HepG2 (cell line): ENCODE data around the gene RAD51. TPM values are rescaled to one million over a fixed set of nuclear protein-coding genes. Genes with fewer than 3 reads are reported as not detected.

Source experiments
- BRCA1 ChIP-seq: sonication (generic); formaldehyde crosslinking; IDR thresholded peaks from 2 replicates; pipeline ENCODE4 v1.4.0; 2020; ENCODE audit warnings: missing genetic modification reagents
- GPBP1L1 ChIP-seq: sonication (generic); formaldehyde crosslinking; IDR thresholded peaks from 2 replicates; pipeline ENCODE4 v1.5.0; 2020; ENCODE audit warnings: mild to moderate bottlenecking, missing genetic modification reagents
- KDM5A ChIP-seq: fragments of 200-600 bp; sonication (generic); IDR thresholded peaks from 2 replicates; pipeline ENCODE4 v1.7.0; 2018; ENCODE audit warnings: antibody characterized with exemption, mild to moderate bottlenecking, low read length, borderline replicate concordance
- KMT2A ChIP-seq: sonication (generic); formaldehyde crosslinking; IDR thresholded peaks from 2 replicates; pipeline ENCODE4 v1.4.0; 2020; ENCODE audit warnings: missing genetic modification reagents
- LCORL ChIP-seq, 2 experiments: fragments of 450-650 bp in 1 of 2; sonication (generic) in 1 of 2; formaldehyde crosslinking in 1 of 2; IDR thresholded peaks; 2 replicates each; pipeline versions ENCODE4 v1.5.0 to v1.6.1; 2017 to 2020; ENCODE audit warnings: antibody characterized with exemption in 1 of 2, missing genetic modification reagents in 1 of 2
- MBNL3 ChIP-seq: fragments of 250-450 bp; sonication (Bioruptor Pico); conservative IDR thresholded peaks from 2 replicates; pipeline ENCODE4 v1.8.0; 2022; ENCODE audit warnings: mild to moderate bottlenecking, inconsistent platforms
- SP4 ChIP-seq: sonication (generic); formaldehyde crosslinking; IDR thresholded peaks from 2 replicates; pipeline ENCODE4 v1.8.1; 2023; ENCODE audit warnings: mild to moderate bottlenecking, missing genetic modification reagents
- TERF1 ChIP-seq: sonication (generic); formaldehyde crosslinking; IDR thresholded peaks from 2 replicates; pipeline ENCODE4 v1.8.0; 2022; ENCODE audit warnings: mild to moderate bottlenecking, missing genetic modification reagents, moderate library complexity
- ZFP36L2 ChIP-seq: sonication (generic); formaldehyde crosslinking; IDR thresholded peaks from 2 replicates; pipeline ENCODE4 v1.4.0; 2020; ENCODE audit warnings: missing genetic modification reagents
- ZNF407 ChIP-seq: sonication (generic); formaldehyde crosslinking; IDR thresholded peaks from one replicate; pipeline ENCODE4 v1.5.1; 2020; ENCODE audit warnings: mild to moderate bottlenecking, missing genetic modification reagents; ENCODE audit errors: not compliant biosample characterization
- ZNF615 ChIP-seq: sonication (generic); formaldehyde crosslinking; IDR thresholded peaks from 2 replicates; pipeline ENCODE4 v1.5.0; 2020; ENCODE audit warnings: mild to moderate bottlenecking, missing genetic modification reagents, borderline replicate concordance
- ZNF691 ChIP-seq: sonication (generic); formaldehyde crosslinking; IDR thresholded peaks from 2 replicates; pipeline ENCODE4 v1.4.0; 2020; ENCODE audit warnings: missing genetic modification reagents, low read depth, mild to moderate bottlenecking, borderline replicate concordance
- polyA plus RNA-seq, 8 experiments: library from polyadenylated mRNA; depleted of rRNA in 3 of 8; stranded (reverse) in 7 of 8; unstranded in 1 of 8; fragments of >200 nt; fragmentation: Illumina TruSeq in 4 of 8; extraction: Trizol in 4 of 8; gene quantifications; 2 replicates each; pipeline versions ENCODE4 v1.2.1 to v1.2.3, GENCODE V29; 2011 to 2016; ENCODE audit warnings: low read depth in 4 of 8, missing spikeins in 1 of 8, mixed read lengths in 1 of 8; ENCODE audit not compliant: insufficient read depth in 1 of 8
- total RNA-seq, 5 experiments: library from RNA; depleted of rRNA; stranded (reverse); fragments of >200 nt; fragmentation: Illumina TruSeq; extraction: Trizol; gene quantifications; 2 replicates each; pipeline ENCODE4 v1.2.3, GENCODE V29; 2016; ENCODE audit warnings: low read depth in 1 of 5

The RAD51 gene
- total and polyA plus RNA-seq, 2 of the 13 experiments (the other 11 are each of a cell fraction or from before 2014, with no cell fraction given): 8.5 to 12.8 TPM

- TF ChIP-seq ZNF407 (CRISPR knock-in tag) (peak; percentile 85), ZNF691 (CRISPR knock-in tag) (no peak), ZNF615 (CRISPR knock-in tag) (peak; percentile 78; the same call in 1 of the 2 replicates), TERF1 (CRISPR knock-in tag) (0 out of 2 replicates have a peak, but pooled peaks have one; percentile 45), ZFP36L2 (CRISPR knock-in tag) (no peak), KMT2A (peak; percentile 79; the same call in 1 of the 2 replicates), MBNL3 (CRISPR knock-in tag) (no peak), LCORL (IDR thresholded peaks at IDR 0.05) (no peak), LCORL (CRISPR knock-in tag; IDR thresholded peaks at IDR 0.05) (peak; percentile 88), GPBP1L1 (CRISPR knock-in tag) (no peak), KDM5A (no peak), BRCA1 (CRISPR knock-in tag) (no peak), SP4 (peak; percentile 84)
Measured at GRCh38 chr15:40763801-40764628, 69.0 kb downstream of the RAD51 start, which contains the start of gene GCHFR (continued).
